Caco-2 (cell line): ENCODE measurements around the gene PFDN4. TPM values are rescaled to one million over a fixed set of nuclear protein-coding genes. Genes with fewer than 3 reads are reported as not detected.

Source experiments
- BruUV-seq: library from RNA; stranded (reverse); fragments of 400-500 nt; replicated peaks from 2 replicates; lab custom pipeline; 2021; lab: Mats Ljungman, UMichigan
- CTCF ChIA-PET: fragments of 300-600 bp; sonication (Branson Sonifier 250); formaldehyde crosslinking; loops from one replicate; lab custom pipeline; 2022; ENCODE audit warnings: antibody characterized with exemption; lab: Charles Lee
- POLR2A ChIA-PET: fragments of 300-600 bp; sonication (Branson Sonifier 250); formaldehyde crosslinking; loops from one replicate; lab custom pipeline; 2022; ENCODE audit warnings: antibody characterized with exemption; lab: Charles Lee
- DNase-seq, 2 experiments: peaks; one replicate each; pipeline versions ENCODE4 v3.0.0 to v3.0.0-alpha.2; 2020 to 2022
- H3K27me3 ChIP-seq: replicated peaks from 2 replicates; pipeline ENCODE4 v1.6.0; 2011; ENCODE audit warnings: low read length; ENCODE audit not compliant: control insufficient read depth, insufficient read depth
- H3K36me3 ChIP-seq: 2 replicates; pipeline ENCODE4 v1.5.1; 2011; ENCODE audit warnings: low read length; ENCODE audit not compliant: control insufficient read depth, insufficient read depth
- H3K4me1 ChIP-seq: fragments of 250-450 bp; sonication (Bioruptor Pico); 2 replicates; pipeline ENCODE4 v1.5.1; 2020; ENCODE audit warnings: mild to moderate bottlenecking
- H3K4me3 ChIP-seq: 2 replicates; pipeline ENCODE4 v1.5.1; 2011; ENCODE audit warnings: low read depth, mild to moderate bottlenecking, control low read depth, low read length
- H3K9me3 ChIP-seq: fragments of 250-450 bp; sonication (Bioruptor Pico); 2 replicates; pipeline ENCODE4 v1.5.1; 2020; ENCODE audit warnings: mild to moderate bottlenecking, moderate library complexity
- H3K27ac Mint-ChIP-seq: one replicate; pipeline ENCODE4 v1.8.0; 2022; ENCODE audit warnings: mixed read lengths; ENCODE audit not compliant: unreplicated experiment
- H3K27me3 Mint-ChIP-seq: one replicate; pipeline ENCODE4 v1.8.0; 2022; ENCODE audit warnings: mixed read lengths; ENCODE audit not compliant: insufficient read depth, unreplicated experiment
- H3K36me3 Mint-ChIP-seq: one replicate; pipeline ENCODE4 v1.8.0; 2022; ENCODE audit warnings: mild to moderate bottlenecking, mixed read lengths; ENCODE audit not compliant: insufficient read depth, unreplicated experiment
- H3K4me1 Mint-ChIP-seq: one replicate; pipeline ENCODE4 v1.8.0; 2022; ENCODE audit warnings: low read depth, mixed read lengths; ENCODE audit not compliant: unreplicated experiment
- H3K4me3 Mint-ChIP-seq: one replicate; pipeline ENCODE4 v1.8.0; 2022; ENCODE audit warnings: mild to moderate bottlenecking, moderate library complexity, mixed read lengths; ENCODE audit not compliant: unreplicated experiment
- H3K9me3 Mint-ChIP-seq: one replicate; pipeline ENCODE4 v1.8.0; 2022; ENCODE audit warnings: mixed read lengths; ENCODE audit not compliant: unreplicated experiment
- CTCF ChIP-seq, 2 experiments: fragments of 200-600 bp in 1 of 2; IDR thresholded peaks; 1 replicate in 1 of 2; 2 replicates in 1 of 2; pipeline versions ENCODE4 v1.5.1 to v1.8.0; 2011 to 2022; ENCODE audit warnings: antibody characterized with exemption in 1 of 2, control low read depth in 1 of 2, inconsistent platforms in 1 of 2, low read depth in 1 of 2, low read length in 1 of 2, mild to moderate bottlenecking in 1 of 2, moderate library complexity in 1 of 2; ENCODE audit not compliant: insufficient read depth in 1 of 2, severe bottlenecking in 1 of 2, unreplicated experiment in 1 of 2
- intact Hi-C: fragments of 100-400 bp; cut with micrococcal nuclease; formaldehyde crosslinking; loops from one replicate; pipeline ENCODE4 v1.10.0; 2022; ENCODE audit not compliant: unreplicated experiment
- total RNA-seq: library from RNA; stranded (reverse); gene quantifications from 2 replicates; pipeline ENCODE4 v1.2.3, GENCODE V29; 2022

PFDN4 gene
- total RNA-seq, 1 experiment from 2014 or later = 86.7 TPM

GRCh38 chr20:54177378-54177777, 30.5 kb upstream of the PFDN4 start:
- Mint-ChIP-seq H3K4me1 (peaks cover 9% of the 10 kb centered on the region), H3K27me3 (peaks cover 38% of the 10 kb centered on the region), H3K9me3 (no peaks in the 10 kb centered on the region), H3K27ac (no peak overlapping the region), H3K4me3 (no peak overlapping the region), H3K36me3 (no peaks in the 10 kb centered on the region)
- no peak for DNase-seq
- CTCF ChIA-PET = interaction anchor here (0.7 kb wide), 1 partner anchor 1035 kb away, joined by 3 read pairs; no protein-coding TSS in a partner anchor
- POLR2A ChIA-PET = no interaction called here
- H3K4me3 ChIP-seq = no peak overlapping the region
- BruUV-seq = no TSS peak
- intact Hi-C loops = no loop called here
- H3K27me3 ChIP-seq = peaks cover 15% of the 10 kb centered on the region
- peaks cover 14% of the 10 kb centered on the region for H3K4me1 ChIP-seq
- no peaks in the 10 kb centered on the region for H3K36me3 ChIP-seq
- H3K9me3 ChIP-seq = no peaks in the 10 kb centered on the region
- no peak for TF ChIP-seq CTCF (IDR thresholded peaks at IDR 0.05; ENCODE audit: insufficient read depth in 1 of 2, low read depth in 1 of 2, low read length in 1 of 2, severe bottlenecking in 1 of 2, unreplicated experiment in 1 of 2)

GRCh38 chr20:54178256-54178655, 29.6 kb upstream of the PFDN4 start:
- no peak for TF ChIP-seq CTCF (IDR thresholded peaks at IDR 0.05; ENCODE audit: insufficient read depth in 1 of 2, low read depth in 1 of 2, low read length in 1 of 2, severe bottlenecking in 1 of 2, unreplicated experiment in 1 of 2)
- no TSS peak for BruUV-seq
- Mint-ChIP-seq H3K4me1 (peaks cover 6% of the 10 kb centered on the region), H3K27ac (no peak overlapping the region), H3K9me3 (no peaks in the 10 kb centered on the region), H3K27me3 (peaks cover 38% of the 10 kb centered on the region), H3K4me3 (no peak overlapping the region), H3K36me3 (no peaks in the 10 kb centered on the region)
- H3K27me3 ChIP-seq = peaks cover 8% of the 10 kb centered on the region
- no peak overlapping the region for H3K4me3 ChIP-seq
- H3K36me3 ChIP-seq = no peaks in the 10 kb centered on the region
- H3K9me3 ChIP-seq = no peaks in the 10 kb centered on the region
- CTCF ChIA-PET = no interaction called here
- intact Hi-C loops = no loop called here
- POLR2A ChIA-PET = no interaction called here
- H3K4me1 ChIP-seq = peaks cover 8% of the 10 kb centered on the region
- no peak for DNase-seq

- H3K4me3 ChIP-seq = no peak overlapping the region
- no peaks in the 10 kb centered on the region for H3K4me1 ChIP-seq
- intact Hi-C loops = no loop called here
- H3K9me3 ChIP-seq = no peaks in the 10 kb centered on the region
- DNase-seq = no peak
- BruUV-seq = no TSS peak
- H3K27me3 ChIP-seq = peaks cover 2% of the 10 kb centered on the region
- H3K4me3 Mint-ChIP-seq = no peak overlapping the region
- no peaks in the 10 kb centered on the region for H3K9me3 Mint-ChIP-seq
- peaks cover 31% of the 10 kb centered on the region for H3K27me3 Mint-ChIP-seq
- no peak for TF ChIP-seq CTCF (IDR thresholded peaks at IDR 0.05; ENCODE audit: insufficient read depth in 1 of 2, low read depth in 1 of 2, low read length in 1 of 2, severe bottlenecking in 1 of 2, unreplicated experiment in 1 of 2)
- ChIA-PET POLR2A (no interaction called here), CTCF (interaction anchor here (0.9 kb wide), 1 partner anchor 76 kb away, joined by 3 read pairs; no protein-coding TSS in a partner anchor)
- H3K27ac Mint-ChIP-seq = no peak overlapping the region
- H3K36me3 Mint-ChIP-seq = no peaks in the 10 kb centered on the region
- no peaks in the 10 kb centered on the region for H3K36me3 ChIP-seq
- H3K4me1 Mint-ChIP-seq = no peaks in the 10 kb centered on the region
Observed at GRCh38 chr20:54179946-54180345, 27.9 kb upstream of the PFDN4 start.
